H9 (cell line): ENCODE results near the gene TMEM132D. TPM values are rescaled to one million over a fixed set of nuclear protein-coding genes. Genes with fewer than 3 reads are reported as not detected.

ENCODE experiments used
- DNase-seq: peaks from one replicate; pipeline ENCODE4 v3.0.0-alpha.2; 2017
- H2AFZ ChIP-seq: one replicate; pipeline ENCODE4 v1.6.1; 2013; ENCODE audit warnings: mild to moderate bottlenecking, low read length, control low read depth, moderate library complexity
- H2AK5ac ChIP-seq: 2 replicates; pipeline ENCODE4 v1.6.1; 2013; ENCODE audit warnings: low read length, control low read depth, mixed read lengths; ENCODE audit not compliant: insufficient read length
- H2BK120ac ChIP-seq: one replicate; pipeline ENCODE4 v1.6.1; 2013; ENCODE audit warnings: low read depth, mild to moderate bottlenecking, low read length, control low read depth, inconsistent platforms; ENCODE audit not compliant: poor library complexity, severe bottlenecking
- H2BK12ac ChIP-seq: 2 replicates; pipeline ENCODE4 v1.6.1; 2013; ENCODE audit warnings: low read length, control low read depth, mixed read lengths, low read depth; ENCODE audit not compliant: insufficient read length
- H2BK15ac ChIP-seq: 2 replicates; pipeline ENCODE4 v1.6.1; 2013; ENCODE audit warnings: low read depth, low read length, control low read depth
- H2BK20ac ChIP-seq: one replicate; pipeline ENCODE4 v1.6.1; 2013; ENCODE audit warnings: low read depth, mild to moderate bottlenecking, low read length, control low read depth, inconsistent platforms; ENCODE audit not compliant: poor library complexity, severe bottlenecking
- H2BK5ac ChIP-seq: 2 replicates; pipeline ENCODE4 v1.6.1; 2013; ENCODE audit warnings: low read length, control low read depth, mixed read lengths; ENCODE audit not compliant: insufficient read length
- H3K14ac ChIP-seq: 2 replicates; pipeline ENCODE4 v1.6.1; 2013; ENCODE audit warnings: low read length, control low read depth; ENCODE audit not compliant: insufficient read depth
- H3K18ac ChIP-seq: 2 replicates; pipeline ENCODE4 v1.6.1; 2013; ENCODE audit warnings: low read depth, mild to moderate bottlenecking, mixed read lengths, low read length, control low read depth; ENCODE audit not compliant: insufficient read length
- H3K23ac ChIP-seq: 2 replicates; pipeline ENCODE4 v1.6.1; 2013; ENCODE audit warnings: low read length, control low read depth, mixed read lengths, low read depth; ENCODE audit not compliant: insufficient read length
- H3K23me2 ChIP-seq: 2 replicates; pipeline ENCODE4 v1.6.1; 2013; ENCODE audit warnings: low read depth, mild to moderate bottlenecking, mixed read lengths, low read length, control low read depth; ENCODE audit not compliant: insufficient read length, poor library complexity, severe bottlenecking
- H3K27ac ChIP-seq: 2 replicates; pipeline ENCODE4 v1.5.1; 2013; ENCODE audit warnings: low read length, control low read depth, mixed read lengths, low read depth; ENCODE audit not compliant: insufficient read length
- H3K27me3 ChIP-seq: 2 replicates; pipeline ENCODE4 v1.6.1; 2013; ENCODE audit warnings: low read length, control low read depth, inconsistent platforms; ENCODE audit not compliant: insufficient read depth
- H3K4ac ChIP-seq: 2 replicates; pipeline ENCODE4 v1.6.1; 2013; ENCODE audit warnings: low read depth, mild to moderate bottlenecking, control low read depth, inconsistent platforms, low read length, moderate library complexity
- H3K4me1 ChIP-seq: 2 replicates; pipeline ENCODE4 v1.6.1; 2013; ENCODE audit warnings: low read length, control low read depth, inconsistent platforms; ENCODE audit not compliant: insufficient read depth
- H3K4me2 ChIP-seq: 2 replicates; pipeline ENCODE4 v1.6.1; 2013; ENCODE audit warnings: low read length, control low read depth, mixed read lengths; ENCODE audit not compliant: insufficient read length, insufficient read depth
- H3K56ac ChIP-seq: 2 replicates; pipeline ENCODE4 v1.6.1; 2013; ENCODE audit warnings: low read depth, mild to moderate bottlenecking, mixed read lengths, low read length, control low read depth; ENCODE audit not compliant: insufficient read length
- H3K79me1 ChIP-seq: 2 replicates; pipeline ENCODE4 v1.6.1; 2013; ENCODE audit warnings: low read depth, mild to moderate bottlenecking, moderate library complexity, low read length, control low read depth, inconsistent platforms; ENCODE audit not compliant: insufficient read depth, poor library complexity, severe bottlenecking
- H3K79me2 ChIP-seq: 2 replicates; pipeline ENCODE4 v1.6.1; 2013; ENCODE audit warnings: low read length, control low read depth, inconsistent platforms; ENCODE audit not compliant: insufficient read depth
- H3K9ac ChIP-seq: 2 replicates; pipeline ENCODE4 v1.6.1; 2013; ENCODE audit warnings: low read length, control low read depth, mixed read lengths; ENCODE audit not compliant: insufficient read length; ENCODE audit errors: extremely low read depth
- H3K9me3 ChIP-seq: one replicate; pipeline ENCODE4 v1.6.1; 2013; ENCODE audit warnings: low read depth, low read length, inconsistent platforms; ENCODE audit not compliant: control insufficient read depth
- H3T11ph ChIP-seq: one replicate; pipeline ENCODE4 v1.6.1; 2013; ENCODE audit warnings: mild to moderate bottlenecking, low read length, control low read depth, inconsistent platforms
- H4K20me1 ChIP-seq: one replicate; pipeline ENCODE4 v1.6.1; 2013; ENCODE audit not compliant: control insufficient read depth, insufficient read length, insufficient read depth
- H4K5ac ChIP-seq: 2 replicates; pipeline ENCODE4 v1.6.1; 2013; ENCODE audit warnings: low read depth, mild to moderate bottlenecking, mixed read lengths, low read length, control low read depth; ENCODE audit not compliant: insufficient read length
- H4K8ac ChIP-seq: replicated peaks from 2 replicates; pipeline ENCODE4 v1.6.1; 2013; ENCODE audit warnings: low read length, control low read depth, mixed read lengths, low read depth; ENCODE audit not compliant: insufficient read length
- H4K91ac ChIP-seq: 2 replicates; pipeline ENCODE4 v1.6.1; 2013; ENCODE audit warnings: low read depth, mild to moderate bottlenecking, moderate library complexity, mixed read lengths, low read length, control low read depth; ENCODE audit not compliant: insufficient read length
- H3K27ac Mint-ChIP-seq, 3 experiments: 2 replicates in 2 of 3; 3 replicates in 1 of 3; pipeline ENCODE4 v1.8.0; 2020 to 2021; ENCODE audit warnings: mixed read lengths in 3 of 3, mild to moderate bottlenecking in 1 of 3, moderate library complexity in 1 of 3
- H3K27me3 Mint-ChIP-seq: 2 replicates; pipeline ENCODE4 v1.8.0; 2021; ENCODE audit warnings: low read depth, mild to moderate bottlenecking, moderate library complexity, mixed read lengths
- H3K36me3 Mint-ChIP-seq, 3 experiments: 2 replicates in 2 of 3; 3 replicates in 1 of 3; pipeline ENCODE4 v1.8.0; 2020 to 2021; ENCODE audit warnings: low read depth in 3 of 3, mixed read lengths in 3 of 3; ENCODE audit not compliant: insufficient read depth in 1 of 3
- H3K4me1 Mint-ChIP-seq, 2 experiments: 2 replicates each; pipeline ENCODE4 v1.8.0; 2020; ENCODE audit warnings: mixed read lengths in 2 of 2
- H3K4me3 Mint-ChIP-seq, 2 experiments: 2 replicates in 1 of 2; 3 replicates in 1 of 2; pipeline ENCODE4 v1.8.0; 2020 to 2021; ENCODE audit warnings: mild to moderate bottlenecking in 2 of 2, mixed read lengths in 2 of 2, moderate library complexity in 1 of 2
- H3K9me3 Mint-ChIP-seq, 2 experiments: 2 replicates in 1 of 2; 3 replicates in 1 of 2; pipeline ENCODE4 v1.8.0; 2020; ENCODE audit warnings: mild to moderate bottlenecking in 2 of 2, mixed read lengths in 2 of 2, moderate library complexity in 1 of 2
- CTCF ChIP-seq: fragments of 200-600 bp; sonication (generic); conservative IDR thresholded peaks from 3 replicates; pipeline ENCODE4 v1.8.0; 2021; ENCODE audit warnings: antibody characterized with exemption, mild to moderate bottlenecking
- WGBS: extraction: QIAGEN DNeasy Blood & Tissue Kit; methylation state at CpG from one replicate; pipeline ENCODE4 v1.1.7; 2013; ENCODE audit warnings: missing lambda C conversion rate, low lambda C conversion rate, mixed read lengths; ENCODE audit not compliant: insufficient read length; ENCODE audit errors: extremely low coverage; 5-methylcytosine and 5-hydroxymethylcytosine counted together
- total RNA-seq: library from RNA; stranded (reverse); gene quantifications from 2 replicates; pipeline ENCODE4 v1.2.1, GENCODE V29; 2021

TMEM132D gene
- total RNA-seq, 1 experiment from 2014 or later, result 6.1 TPM

GRCh38 chr12:129185855-129186254 is 718.0 kb downstream of the TMEM132D start:
- Histone ChIP-seq H4K20me1 (no peaks in the 10 kb centered on the region), H3T11ph (no peak overlapping the region), H2BK5ac (no peak overlapping the region), H4K91ac (no peak overlapping the region), H2BK120ac (no peak overlapping the region), H2BK12ac (no peak overlapping the region), H3K27me3 (no peaks in the 10 kb centered on the region), H3K4me1 (no peaks in the 10 kb centered on the region), H2BK15ac (no peak overlapping the region), H3K79me1 (no peaks in the 10 kb centered on the region), H3K79me2 (no peaks in the 10 kb centered on the region), H3K23ac (no peak overlapping the region), H4K8ac (no peak overlapping the region), H2AK5ac (no peak overlapping the region), H2BK20ac (no peak overlapping the region), H3K4ac (no peak overlapping the region), H3K14ac (no peak overlapping the region), H3K56ac (no peak overlapping the region), H3K18ac (no peak overlapping the region), H3K4me2 (no peak overlapping the region), H3K27ac (no peak overlapping the region), H3K23me2 (no peaks in the 10 kb centered on the region), H2AFZ (no peak overlapping the region), H3K9me3 (no peaks in the 10 kb centered on the region), H3K9ac (no peak overlapping the region), H4K5ac (no peak overlapping the region)
- no peak overlapping the region for H3K27ac Mint-ChIP-seq
- no peak for DNase-seq
- no peak for TF ChIP-seq CTCF
- WGBS, result no CpG with 5 or more reads among the region's 3 CpGs
- no peaks in the 10 kb centered on the region; the same call in 1 of the 2 replicates for H3K27me3 Mint-ChIP-seq
- H3K4me3 Mint-ChIP-seq, result no peak overlapping the region
- H3K4me1 Mint-ChIP-seq, result peaks cover 11 to 15% of the 10 kb centered on the region in 2 experiments
- H3K9me3 Mint-ChIP-seq, result peaks cover 4 to 7% of the 10 kb centered on the region in 2 experiments
- peaks cover 2 to 5% (median 5%) of the 10 kb centered on the region in 3 experiments; a peak in 4 of 7 replicates for H3K36me3 Mint-ChIP-seq
